Coronary artery (tissue), 2 donors: Measurements from ENCODE around the gene ERC2.

ENCODE experiments used
- DNase-seq: peaks from one replicate; pipeline ENCODE4 v3.0.0-alpha.2; 2017; ENCODE audit warnings: low spot score
- H3K27ac ChIP-seq, 2 donors: fragments of 200-600 bp; sonication (generic); one replicate each; pipeline ENCODE4 v1.5.1; 2016 to 2019
- H3K4me3 ChIP-seq: fragments of 200-600 bp; sonication (generic); 2 replicates; pipeline ENCODE4 v1.5.1; 2016; ENCODE audit warnings: mild to moderate bottlenecking, moderate library complexity
- TF ChIP-seq, protein P1 (sequence below): fragments of 200-600 bp; sonication (generic); IDR thresholded peaks from one replicate; pipeline ENCODE4 v1.5.1; 2019; ENCODE audit warnings: antibody characterized with exemption

The ERC2 gene

DNA sequence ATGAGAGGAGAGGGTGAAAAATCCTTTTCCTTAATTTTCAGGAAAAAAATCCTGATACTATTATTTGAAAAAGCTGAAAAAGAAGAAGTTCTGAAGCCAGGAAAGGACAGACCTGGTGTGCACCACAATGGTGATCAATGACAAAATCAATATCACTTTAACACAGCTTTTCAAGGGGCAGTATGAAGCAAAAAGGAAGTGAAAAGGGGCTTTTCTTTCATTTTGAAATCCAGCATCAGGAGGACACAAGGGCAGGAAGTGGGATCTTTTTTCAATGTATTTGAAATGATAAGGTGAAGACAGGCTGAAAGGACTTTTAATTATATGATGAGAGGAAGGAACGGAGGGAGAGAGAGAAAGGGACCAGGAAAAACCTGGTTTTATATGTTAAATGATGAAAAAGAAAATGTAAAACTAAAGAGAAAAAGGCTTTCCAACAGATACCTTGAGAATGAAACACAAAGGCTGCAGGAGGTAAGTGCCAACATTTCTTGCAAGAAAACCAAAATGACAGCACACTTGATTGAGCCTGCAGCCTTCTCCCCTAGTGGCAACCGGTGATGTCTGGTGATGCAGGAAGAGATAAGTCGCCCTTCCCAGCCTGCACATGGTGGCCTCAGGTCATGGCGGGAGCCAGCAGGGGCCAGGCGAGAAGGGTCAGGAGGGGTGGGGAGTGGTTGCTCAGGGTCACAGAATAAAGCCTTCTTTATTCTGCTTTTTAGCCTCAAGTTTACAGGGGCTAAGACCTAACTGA is 744.4 kb downstream of the ERC2 start:
- Histone ChIP-seq H3K4me3 (no peak overlapping the region), H3K27ac (no peak overlapping the region)
- TF ChIP-seq, protein P1, sequence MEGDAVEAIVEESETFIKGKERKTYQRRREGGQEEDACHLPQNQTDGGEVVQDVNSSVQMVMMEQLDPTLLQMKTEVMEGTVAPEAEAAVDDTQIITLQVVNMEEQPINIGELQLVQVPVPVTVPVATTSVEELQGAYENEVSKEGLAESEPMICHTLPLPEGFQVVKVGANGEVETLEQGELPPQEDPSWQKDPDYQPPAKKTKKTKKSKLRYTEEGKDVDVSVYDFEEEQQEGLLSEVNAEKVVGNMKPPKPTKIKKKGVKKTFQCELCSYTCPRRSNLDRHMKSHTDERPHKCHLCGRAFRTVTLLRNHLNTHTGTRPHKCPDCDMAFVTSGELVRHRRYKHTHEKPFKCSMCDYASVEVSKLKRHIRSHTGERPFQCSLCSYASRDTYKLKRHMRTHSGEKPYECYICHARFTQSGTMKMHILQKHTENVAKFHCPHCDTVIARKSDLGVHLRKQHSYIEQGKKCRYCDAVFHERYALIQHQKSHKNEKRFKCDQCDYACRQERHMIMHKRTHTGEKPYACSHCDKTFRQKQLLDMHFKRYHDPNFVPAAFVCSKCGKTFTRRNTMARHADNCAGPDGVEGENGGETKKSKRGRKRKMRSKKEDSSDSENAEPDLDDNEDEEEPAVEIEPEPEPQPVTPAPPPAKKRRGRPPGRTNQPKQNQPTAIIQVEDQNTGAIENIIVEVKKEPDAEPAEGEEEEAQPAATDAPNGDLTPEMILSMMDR, result no peak
- no peak for DNase-seq

- no peak for DNase-seq
- no peak overlapping the region for H3K4me3 ChIP-seq
- H3K27ac ChIP-seq, result no peak overlapping the region
- TF ChIP-seq, protein P1, result no peak
Observed at GRCh38 chr3:55721716-55722484, 746.4 kb downstream of the ERC2 start.

GRCh38 chr3:55720614-55721013 is 747.7 kb downstream of the ERC2 start:
- DNase-seq, result no peak
- Histone ChIP-seq H3K27ac (no peak overlapping the region), H3K4me3 (no peak overlapping the region)
- TF ChIP-seq, protein P1, result no peak

DNA sequence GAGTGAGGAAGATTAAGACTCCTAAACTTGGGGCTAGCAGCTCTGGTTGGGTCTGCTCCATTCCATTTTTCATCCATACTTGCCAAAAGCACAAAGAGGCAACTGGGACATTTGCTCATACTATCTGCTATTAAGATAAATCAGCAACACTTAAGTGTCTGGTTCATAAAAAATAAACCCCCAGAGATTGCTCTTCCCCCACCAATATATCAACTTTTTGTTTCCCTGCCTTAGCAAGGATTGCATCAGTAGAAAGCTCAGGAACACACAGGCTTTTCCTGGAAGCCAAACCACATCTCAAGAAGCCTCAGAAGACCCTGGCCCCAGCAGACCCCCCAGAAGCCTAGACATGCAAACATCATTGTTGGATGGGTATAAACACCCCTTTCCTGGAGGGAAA is 748.8 kb downstream of the ERC2 start:
- Histone ChIP-seq H3K27ac (no peak overlapping the region), H3K4me3 (no peak overlapping the region)
- TF ChIP-seq, protein P1, result no peak
- no peak for DNase-seq

GRCh38 chr3:55719006-55719405 is 749.3 kb downstream of the ERC2 start:
- no peak for DNase-seq

DNA sequence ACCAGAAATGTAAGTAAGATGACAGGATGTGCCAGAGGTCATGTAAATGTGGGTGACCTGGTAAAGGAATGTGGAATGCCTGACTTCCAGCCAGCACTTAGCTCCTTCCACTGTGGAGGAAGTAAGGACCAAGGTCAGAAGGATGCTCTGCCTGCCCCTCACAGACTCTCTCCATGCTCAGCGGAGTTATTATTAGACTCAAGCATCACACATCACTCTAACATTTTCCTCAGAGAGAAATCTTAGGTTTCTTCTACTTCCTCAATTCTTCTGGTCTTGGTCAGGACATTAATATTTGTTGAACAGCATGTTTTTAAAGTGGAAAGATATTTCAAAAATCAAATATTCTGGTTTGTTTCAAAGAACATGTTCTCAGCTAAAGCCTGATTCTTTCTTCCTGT is 749.7 kb downstream of the ERC2 start:
- Histone ChIP-seq H3K4me3 (no peak overlapping the region), H3K27ac (no peak overlapping the region)
- TF ChIP-seq, protein P1, result no peak
- no peak for DNase-seq

More at GRCh38 chr3:55719006-55719405, 749.3 kb downstream of the ERC2 start:
- Histone ChIP-seq H3K27ac (no peak overlapping the region), H3K4me3 (no peak overlapping the region)
- TF ChIP-seq, protein P1, result no peak
